ENCODE data around the gene ENO3.
A peak's percentile ranks its signal among the peaks of the same experiment; 100 is the strongest.

The ENO3 gene

DNA sequence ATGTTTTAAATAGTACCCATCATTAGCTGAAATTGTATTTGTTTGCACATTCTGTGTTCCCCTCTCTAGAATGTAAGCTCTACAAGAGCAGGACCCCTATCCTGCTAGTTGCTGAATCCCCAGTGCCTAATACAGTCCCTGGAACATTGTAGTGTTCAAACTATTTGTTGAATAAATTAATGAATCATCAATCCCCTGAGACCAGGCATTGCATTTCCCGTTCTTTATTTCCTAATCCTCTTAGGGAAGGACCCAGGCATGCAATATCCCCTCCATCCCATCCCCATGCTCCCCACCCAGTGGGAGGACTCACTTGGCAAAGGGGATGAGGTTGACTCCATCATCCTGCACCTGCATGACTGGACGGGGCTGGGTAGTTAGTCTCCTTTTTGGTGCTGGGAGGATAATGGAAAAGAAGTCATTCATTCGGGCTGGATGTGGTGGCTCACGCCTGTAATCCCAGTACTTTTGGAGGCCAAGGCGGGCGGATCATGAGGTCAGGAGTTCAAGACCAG is 43.2 kb downstream of the ENO3 start:
- H3K27me3 ChIP-seq (ENCODE audit: control insufficient read depth, insufficient read depth, low read length) = no peaks in the 10 kb centered on the region
- no peak overlapping the region for H3K27ac ChIP-seq
- TF ChIP-seq, protein P1, sequence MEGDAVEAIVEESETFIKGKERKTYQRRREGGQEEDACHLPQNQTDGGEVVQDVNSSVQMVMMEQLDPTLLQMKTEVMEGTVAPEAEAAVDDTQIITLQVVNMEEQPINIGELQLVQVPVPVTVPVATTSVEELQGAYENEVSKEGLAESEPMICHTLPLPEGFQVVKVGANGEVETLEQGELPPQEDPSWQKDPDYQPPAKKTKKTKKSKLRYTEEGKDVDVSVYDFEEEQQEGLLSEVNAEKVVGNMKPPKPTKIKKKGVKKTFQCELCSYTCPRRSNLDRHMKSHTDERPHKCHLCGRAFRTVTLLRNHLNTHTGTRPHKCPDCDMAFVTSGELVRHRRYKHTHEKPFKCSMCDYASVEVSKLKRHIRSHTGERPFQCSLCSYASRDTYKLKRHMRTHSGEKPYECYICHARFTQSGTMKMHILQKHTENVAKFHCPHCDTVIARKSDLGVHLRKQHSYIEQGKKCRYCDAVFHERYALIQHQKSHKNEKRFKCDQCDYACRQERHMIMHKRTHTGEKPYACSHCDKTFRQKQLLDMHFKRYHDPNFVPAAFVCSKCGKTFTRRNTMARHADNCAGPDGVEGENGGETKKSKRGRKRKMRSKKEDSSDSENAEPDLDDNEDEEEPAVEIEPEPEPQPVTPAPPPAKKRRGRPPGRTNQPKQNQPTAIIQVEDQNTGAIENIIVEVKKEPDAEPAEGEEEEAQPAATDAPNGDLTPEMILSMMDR (IDR thresholded peaks at IDR 0.05) = no peak
- H3K4me3 ChIP-seq (ENCODE audit: low read depth, low read length) = no peak overlapping the region
- H3K9me3 ChIP-seq (ENCODE audit: control insufficient read depth, low read length) = no peaks in the 10 kb centered on the region
- H3K36me3 ChIP-seq (ENCODE audit: control insufficient read depth, insufficient read depth, low read length) = no peaks in the 10 kb centered on the region
- peaks cover 5% of the 10 kb centered on the region for H3K4me1 ChIP-seq
- H3K79me2 ChIP-seq = no peaks in the 10 kb centered on the region
- H3K9ac ChIP-seq = no peak overlapping the region
- H3K4me2 ChIP-seq (ENCODE audit: low read length) = no peak overlapping the region
- no peak overlapping the region for H2AFZ ChIP-seq

- peak within 1 kb of the TSS; percentile 69 for H3K9ac ChIP-seq
These were observed 46.5 kb downstream of the ENO3 start, which contains the start of the genes INCA1 and KIF1C for GRCh38 chr17:4997302-4998026. TSS of gene INCA1 (minus strand) at chr17:4997522. CDS start at chr17:4994437, 3,085 bp downstream. TSS of gene KIF1C (plus strand) at chr17:4997950. CDS start at chr17:5000247, 2,297 bp downstream.

DNA sequence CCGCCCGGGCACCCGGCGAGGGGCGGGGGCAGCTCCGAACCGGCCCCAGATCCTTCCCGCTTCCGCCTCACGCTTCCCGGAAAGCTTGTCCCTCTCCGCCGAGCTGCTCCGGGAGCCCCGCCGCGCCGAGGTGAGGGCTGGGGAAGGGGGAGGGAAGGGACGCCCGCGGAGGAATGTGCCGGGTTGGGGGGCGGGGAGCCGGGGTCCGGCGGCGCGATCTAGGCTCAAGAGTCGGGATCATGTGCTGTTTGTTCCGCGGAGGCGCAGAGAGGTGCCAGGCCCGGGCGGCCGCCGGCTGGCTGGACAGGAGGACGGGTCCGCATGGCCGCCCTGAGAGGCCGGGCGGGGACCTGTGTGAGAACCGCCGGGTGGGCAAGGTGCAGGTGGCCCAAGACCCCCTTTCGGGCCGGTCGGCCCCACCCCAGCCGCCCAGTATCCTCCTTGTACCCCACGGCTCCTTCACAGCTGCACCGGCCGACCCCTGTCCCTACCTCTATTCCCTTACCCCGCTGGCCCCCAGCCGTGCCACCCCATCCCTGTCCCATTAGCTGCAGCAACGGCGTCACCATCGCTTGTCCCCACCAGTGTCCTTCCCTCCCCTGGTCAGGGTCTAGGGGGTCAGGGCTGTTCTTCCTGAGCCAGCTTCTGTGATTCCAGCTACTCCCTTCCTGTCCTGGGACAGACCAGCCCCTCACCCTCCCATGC is 47.3 kb downstream of the ENO3 start:
- no peaks in the 10 kb centered on the region for H3K36me3 ChIP-seq (ENCODE audit: control insufficient read depth, insufficient read depth, low read length)
- no peaks in the 10 kb centered on the region for H3K9me3 ChIP-seq (ENCODE audit: control insufficient read depth, low read length)
- H3K4me2 ChIP-seq (ENCODE audit: low read length) = peak overlapping the region; percentile 95
- peak overlapping the region; percentile 71 for H2AFZ ChIP-seq
- TF ChIP-seq, protein P1 (IDR thresholded peaks at IDR 0.05) = no peak
- peaks cover 5% of the 10 kb centered on the region for H3K4me1 ChIP-seq
- H3K9ac ChIP-seq = no peak overlapping the region
- H3K27ac ChIP-seq = no peak overlapping the region
- peak overlapping the region; percentile 88 for H3K4me3 ChIP-seq (ENCODE audit: low read depth, low read length)
- no peaks in the 10 kb centered on the region for H3K79me2 ChIP-seq
- H3K27me3 ChIP-seq (ENCODE audit: control insufficient read depth, insufficient read depth, low read length) = no peaks in the 10 kb centered on the region

More at GRCh38 chr17:4997302-4998026, 46.5 kb downstream of the ENO3 start, which contains the start of the genes INCA1 and KIF1C:
- Histone ChIP-seq H3K36me3 (ENCODE audit: control insufficient read depth, insufficient read depth, low read length) (no peaks in the 10 kb centered on the region), H3K27me3 (ENCODE audit: control insufficient read depth, insufficient read depth, low read length) (no peaks in the 10 kb centered on the region), H3K9me3 (ENCODE audit: control insufficient read depth, low read length) (no peaks in the 10 kb centered on the region), H3K79me2 (no peaks in the 10 kb centered on the region), H3K4me3 (ENCODE audit: low read depth, low read length) (peak within 1 kb of the TSS; percentile 88), H3K4me2 (ENCODE audit: low read length) (peak within 1 kb of the TSS; percentile 95), H3K27ac (peak within 1 kb of the TSS; percentile 83), H2AFZ (peak within 1 kb of the TSS; percentile 89), H3K4me1 (peaks cover 5% of the 10 kb centered on the region)
- TF ChIP-seq, protein P1 (IDR thresholded peaks at IDR 0.05) = peak; percentile 6

DNA sequence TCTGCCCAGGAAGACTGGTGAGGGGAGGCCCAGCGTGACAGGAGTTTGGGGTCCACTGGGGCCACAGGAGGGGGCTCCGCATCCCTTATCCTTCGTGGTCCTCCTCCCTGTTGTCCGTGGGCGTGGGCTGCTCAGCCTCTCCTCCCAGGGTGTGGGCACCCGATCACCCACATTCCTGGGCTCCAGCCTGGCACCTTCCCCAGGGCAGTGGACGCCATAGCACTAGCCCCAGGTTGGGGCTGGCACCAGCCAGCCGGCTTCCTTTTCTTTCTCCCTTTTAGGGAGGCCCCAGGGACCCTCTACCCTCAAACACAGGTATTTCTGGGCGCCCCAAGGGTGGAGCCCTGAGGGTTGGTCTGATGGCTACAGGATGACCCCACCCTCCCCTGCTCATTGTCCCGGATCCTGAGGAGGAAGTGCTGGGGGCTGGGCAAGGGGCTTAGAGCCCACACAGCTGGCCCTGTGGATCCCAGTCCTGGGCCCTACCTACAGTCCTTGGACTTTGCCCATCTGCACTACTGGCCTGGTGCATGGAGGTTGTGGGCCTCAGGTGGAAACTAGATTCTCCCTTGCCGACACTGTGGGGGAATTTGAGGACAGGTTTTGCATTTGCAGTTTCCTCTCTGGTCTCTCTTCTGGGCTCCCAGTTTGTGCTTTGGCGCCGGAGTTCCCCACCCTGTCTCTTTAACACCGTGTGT is 48.0 kb downstream of the ENO3 start:
- TF ChIP-seq, protein P1 (IDR thresholded peaks at IDR 0.05) = no peak
- Histone ChIP-seq H3K27me3 (ENCODE audit: control insufficient read depth, insufficient read depth, low read length) (no peaks in the 10 kb centered on the region), H3K9ac (no peak overlapping the region), H3K79me2 (no peaks in the 10 kb centered on the region), H3K27ac (peak overlapping the region; percentile 5), H3K4me2 (ENCODE audit: low read length) (peak overlapping the region; percentile 95), H3K4me1 (peaks cover 5% of the 10 kb centered on the region), H3K9me3 (ENCODE audit: control insufficient read depth, low read length) (no peaks in the 10 kb centered on the region), H2AFZ (peak overlapping the region; percentile 5), H3K4me3 (ENCODE audit: low read depth, low read length) (peak overlapping the region; percentile 88), H3K36me3 (ENCODE audit: control insufficient read depth, insufficient read depth, low read length) (no peaks in the 10 kb centered on the region)
